Uterus (tissue), 2 donors: ENCODE results near the gene HSFX3.

Source experiments
- CTCF ChIP-seq, 4 experiments: fragments of 200-600 bp in 2 of 4; fragments of 450-650 bp in 2 of 4; sonication (generic) in 2 of 4; IDR thresholded peaks; one replicate each; pipeline ENCODE4 v1.5.1; 2016 to 2019; ENCODE audit warnings: antibody characterized with exemption in 4 of 4, mild to moderate bottlenecking in 2 of 4, moderate library complexity in 1 of 4
- POLR2A ChIP-seq, 2 donors: fragments of 450-650 bp; IDR thresholded peaks; one replicate each; pipeline ENCODE4 v1.6.1; 2016; ENCODE audit warnings: antibody characterized with exemption in 2 of 2, mild to moderate bottlenecking in 1 of 2, moderate library complexity in 1 of 2

GRCh38 chrX:149568701-149569296, 19.1 kb upstream of the HSFX3 start:
- no peak for TF ChIP-seq POLR2A (IDR thresholded peaks at IDR 0.05)
- TF ChIP-seq CTCF (IDR thresholded peaks at IDR 0.05), result no peak
